Measurements from ENCODE around the gene PPFIBP1.

DNA sequence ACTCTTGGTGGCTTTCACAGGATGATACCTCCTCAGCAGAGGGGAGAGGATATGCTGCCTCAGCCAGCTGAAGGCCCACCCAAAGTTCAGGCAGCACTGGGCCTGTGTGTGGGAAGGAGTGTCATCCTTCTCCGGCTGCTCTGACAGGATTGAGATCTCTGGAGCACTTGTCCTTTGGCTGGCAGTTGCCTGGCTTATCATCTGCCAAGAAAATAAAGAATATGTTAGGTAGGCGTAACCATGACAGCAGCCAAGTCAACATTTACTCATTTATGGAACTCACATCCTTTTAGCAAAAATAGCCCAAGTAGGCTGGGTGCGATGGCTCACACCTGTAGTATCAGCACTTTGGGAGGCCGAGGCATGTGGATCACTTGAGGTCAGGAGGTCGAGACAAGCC is 68.5 kb downstream of the PPFIBP1 start:
- TF ChIP-seq EP300 (IDR thresholded peaks at IDR 0.05) (no peak), POLR2AphosphoS5 (IDR thresholded peaks at IDR 0.05) (no peak)

Data from suprapubic skin (tissue), 4 donors.